GM18502 (cell line): ENCODE measurements around the gene ILDR1.
"Not testable (repeated sequence)": the region's sequence is repeated elsewhere in the genome, so short reads cannot be mapped to it uniquely, and the experiment has no call there.

Experiments
- ATAC-seq: cut with Tn5 transposase; IDR thresholded peaks from one replicate; pipeline ENCODE4 v1.9.1; 2021; ENCODE audit warnings: mild to moderate bottlenecking; ENCODE audit not compliant: unreplicated experiment, poor library complexity

The ILDR1 gene

DNA sequence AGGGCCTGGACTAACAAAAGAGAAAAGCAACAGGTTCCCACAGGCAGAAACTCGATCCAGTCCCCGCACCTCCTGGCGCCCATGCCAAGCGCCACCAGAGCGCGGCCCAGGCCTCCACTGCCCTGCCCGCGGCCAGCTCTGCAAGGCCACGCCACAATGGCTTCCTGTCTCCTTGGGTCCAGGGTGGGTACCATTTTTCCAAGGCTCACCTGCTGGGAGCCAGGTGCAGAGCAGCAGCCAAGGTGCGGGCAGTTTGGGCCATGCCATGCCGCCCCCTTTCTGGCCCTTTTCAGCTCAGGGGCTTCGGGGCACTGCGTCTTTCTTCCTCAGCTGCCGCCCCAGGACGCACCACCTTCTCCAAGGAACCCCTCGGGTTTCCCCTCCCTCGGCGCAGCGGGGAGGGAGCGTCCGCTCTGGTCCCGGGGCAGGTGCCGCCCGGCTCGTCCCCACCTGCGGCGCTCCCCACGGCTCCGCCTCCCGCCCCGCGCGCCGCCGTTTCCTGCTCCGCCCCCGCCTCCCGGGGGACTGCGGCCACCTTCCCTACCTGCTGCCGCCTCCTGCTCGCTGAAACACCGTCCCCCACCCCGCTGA is at the start of gene ILDR1:
ILDR1 (minus strand) TSS at position 437 of the 591 bp plus-strand sequence; CDS start at position 267, 170 bp downstream.
- peak; percentile 45 for ATAC-seq

DNA sequence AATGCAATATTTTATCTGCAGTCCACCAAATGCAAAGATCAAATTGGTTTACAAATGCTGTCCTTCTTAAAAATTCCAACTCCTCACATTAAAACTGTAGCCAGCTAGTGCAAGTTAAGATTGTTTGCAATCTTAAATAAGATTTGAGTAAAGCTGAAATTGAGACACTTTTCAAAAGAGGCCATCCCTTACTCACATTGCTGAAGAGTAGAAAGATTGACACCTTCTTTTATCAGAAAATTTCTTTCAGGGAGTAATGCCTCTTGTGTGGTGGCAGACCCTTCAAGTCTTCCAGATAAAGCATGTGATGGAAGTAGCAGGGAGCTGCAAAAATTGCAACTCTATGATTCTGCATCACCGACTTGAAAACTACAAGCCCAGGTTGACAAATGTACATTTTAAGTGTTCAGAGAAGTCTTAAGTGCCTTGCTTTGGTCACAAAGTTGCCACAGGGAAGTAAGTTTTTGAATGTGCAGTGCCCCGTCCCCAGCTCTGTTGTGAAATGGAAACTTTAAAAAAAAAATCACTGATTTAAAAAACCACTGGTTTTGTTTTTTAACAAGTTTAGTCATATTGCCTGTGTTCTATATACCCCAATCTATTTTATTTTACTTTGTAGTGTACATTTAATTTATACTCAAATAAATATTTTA is 45.7 kb upstream of the ILDR1 start:
- peak; percentile 49 for ATAC-seq

DNA sequence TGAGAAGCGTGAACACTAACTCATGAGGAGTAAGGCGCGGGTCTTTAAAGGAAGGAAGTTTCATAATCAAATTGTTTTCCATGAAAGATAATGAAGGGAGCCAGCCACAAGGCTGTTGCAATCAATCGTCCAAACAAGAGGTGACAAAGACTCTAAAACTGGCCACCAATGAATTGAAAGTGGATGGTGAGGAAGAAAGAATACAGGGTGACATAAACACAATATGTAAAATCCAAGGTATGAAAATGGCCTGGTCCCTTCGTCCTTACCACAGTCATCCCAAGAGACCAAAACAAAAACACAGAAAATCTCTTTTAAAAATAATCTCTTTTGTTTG is 45.1 kb upstream of the ILDR1 start:
- ATAC-seq: peak; percentile 61

DNA sequence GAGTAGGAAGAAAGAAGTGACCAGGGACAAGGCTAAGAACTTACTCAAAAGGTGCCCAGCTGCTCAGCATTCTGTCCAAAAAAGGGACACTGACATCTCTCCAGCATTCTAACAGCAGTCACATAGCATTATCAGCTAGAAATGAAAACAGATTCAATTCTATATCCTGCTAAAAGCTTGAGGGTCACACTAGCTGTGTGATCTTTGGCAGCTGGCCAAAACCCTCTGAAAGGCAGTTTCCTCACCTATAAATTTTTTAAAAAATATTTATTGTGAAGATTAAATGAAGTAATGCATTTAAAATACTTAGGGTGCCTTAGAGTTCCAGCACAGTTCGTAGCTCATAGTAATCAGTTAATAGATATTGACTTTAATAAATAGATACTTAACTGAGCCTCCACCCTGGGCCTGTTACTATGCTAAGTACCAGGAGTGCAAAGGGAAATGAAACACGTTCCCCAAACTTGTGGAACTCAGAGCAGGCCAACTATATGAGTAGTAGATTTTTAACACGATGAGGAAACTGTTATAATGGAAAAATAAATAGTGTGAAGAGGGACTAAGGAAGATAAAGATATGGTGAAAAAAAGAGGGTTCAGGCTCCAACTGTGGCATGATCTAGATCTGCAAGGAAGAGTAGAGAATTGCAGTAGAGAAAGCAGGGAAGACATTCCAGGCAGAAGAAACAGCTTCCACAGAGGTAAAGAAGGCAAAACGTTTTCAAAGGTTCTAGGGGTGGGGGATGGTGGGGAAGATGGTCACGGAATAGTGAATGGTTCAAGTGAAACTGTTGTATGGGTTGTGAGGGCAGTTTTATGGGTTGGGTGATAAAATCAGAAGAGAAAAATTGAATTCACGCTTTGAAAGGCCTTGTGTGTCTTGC is 44.5 kb upstream of the ILDR1 start:
- ATAC-seq: peak; percentile 20

DNA sequence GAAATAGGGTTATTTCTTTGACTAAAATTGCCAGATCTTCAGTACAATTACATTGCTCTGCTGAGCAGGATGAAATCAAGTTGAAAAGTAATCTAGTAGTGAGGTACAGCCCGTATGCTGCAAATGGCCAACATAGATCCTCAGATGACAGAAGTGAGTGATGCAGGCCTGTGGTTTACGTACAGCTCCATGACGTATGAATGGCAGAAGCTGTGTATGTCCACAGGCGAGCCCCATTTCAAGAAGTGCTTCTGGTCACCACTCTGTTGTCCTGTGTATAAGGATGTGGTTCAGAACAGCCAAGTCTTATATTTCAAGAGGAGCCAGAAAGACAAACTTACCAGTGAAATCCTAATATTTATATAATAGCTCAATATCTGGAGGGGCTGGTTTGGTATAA is 42.3 kb upstream of the ILDR1 start:
- ATAC-seq: no peak

DNA sequence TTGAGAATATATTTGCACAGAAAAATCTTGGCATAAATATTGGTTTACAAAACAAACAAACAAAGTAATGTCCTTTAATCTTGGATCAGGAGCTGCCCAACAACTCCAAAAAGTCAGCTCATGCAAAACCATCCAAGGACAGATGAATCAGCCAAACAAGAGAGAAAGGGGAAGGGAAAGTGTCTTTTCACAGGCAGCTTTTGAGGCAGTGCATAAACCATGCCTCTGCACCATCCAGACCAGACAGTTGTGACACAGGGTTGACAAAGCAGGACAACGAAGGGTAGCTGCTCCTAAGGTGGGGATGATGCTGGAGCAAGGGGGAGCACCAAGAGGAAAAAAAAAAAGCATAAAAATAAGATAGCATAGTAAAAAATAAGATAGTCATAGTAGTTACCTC is 41.9 kb upstream of the ILDR1 start:
- no peak for ATAC-seq

DNA sequence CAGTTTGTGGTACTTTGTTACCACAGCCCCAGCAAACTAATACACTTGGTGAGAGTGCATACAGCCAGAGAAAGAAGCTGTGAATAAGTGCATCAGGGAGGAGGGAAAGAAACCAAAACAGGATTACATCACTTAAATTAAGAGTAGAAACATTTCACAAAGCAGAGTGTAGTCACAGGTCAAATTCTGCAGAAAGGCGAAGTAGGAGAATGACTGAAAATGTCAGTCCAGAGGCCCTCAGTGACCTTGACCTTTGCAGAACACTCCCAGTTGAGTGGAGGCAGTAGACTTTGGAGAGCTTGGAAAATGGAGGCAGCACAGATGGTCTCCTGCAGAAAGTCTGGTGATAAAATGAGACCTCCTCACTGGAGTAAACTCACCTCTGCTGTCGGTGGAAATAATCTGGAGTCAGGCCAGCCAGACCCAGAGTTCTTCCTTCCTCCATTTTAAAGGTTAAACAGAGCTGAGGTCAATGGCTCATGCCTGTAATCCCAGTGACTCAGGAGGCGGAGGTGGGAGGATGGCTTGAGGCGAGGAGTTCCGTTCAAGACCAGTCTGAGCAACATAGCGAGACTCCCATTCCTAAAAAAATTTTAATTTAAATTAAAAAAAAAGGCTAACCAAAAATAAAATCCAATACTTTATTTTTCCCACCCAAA is 38.1 kb upstream of the ILDR1 start:
- no peak for ATAC-seq

DNA sequence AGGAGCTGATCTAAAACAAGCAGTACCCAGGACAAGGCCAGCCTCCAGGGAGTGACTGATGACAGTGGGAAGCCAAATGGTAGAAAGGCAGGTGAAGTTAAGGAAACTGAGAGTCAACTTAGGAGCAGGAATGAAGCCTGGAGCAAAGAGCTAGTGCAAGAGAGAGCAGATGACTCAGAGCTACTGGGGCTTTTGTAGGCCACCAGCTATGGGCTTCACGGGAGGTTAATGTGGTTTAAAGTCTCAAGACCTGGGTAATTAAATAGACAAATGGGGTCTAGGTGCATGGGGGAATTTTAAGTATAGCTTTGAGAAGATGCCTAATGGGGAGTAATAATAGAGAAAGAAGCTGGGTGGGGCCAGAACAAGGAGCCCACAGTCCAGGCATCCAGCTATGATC is 36.2 kb upstream of the ILDR1 start:
- ATAC-seq: no peak

DNA sequence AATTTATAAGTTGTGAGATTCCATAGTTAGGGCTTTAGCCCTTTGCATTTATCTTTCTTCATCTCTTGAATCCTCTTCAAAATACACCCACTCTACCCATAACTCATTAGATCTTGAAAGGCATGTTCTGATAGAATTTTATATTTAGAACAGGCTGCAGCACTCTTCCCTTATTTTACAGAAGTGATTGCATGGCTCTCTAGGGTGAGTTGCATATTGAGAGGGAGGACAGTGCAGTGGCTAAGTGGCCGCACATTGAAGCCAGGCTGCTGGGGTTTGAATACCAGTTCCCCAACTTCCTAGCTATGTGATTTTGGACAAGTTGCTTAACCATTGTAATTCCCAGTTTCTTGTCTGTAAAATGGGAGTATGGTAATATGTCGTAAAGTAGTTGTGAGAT is 35.6 kb upstream of the ILDR1 start:
- ATAC-seq: no peak

DNA sequence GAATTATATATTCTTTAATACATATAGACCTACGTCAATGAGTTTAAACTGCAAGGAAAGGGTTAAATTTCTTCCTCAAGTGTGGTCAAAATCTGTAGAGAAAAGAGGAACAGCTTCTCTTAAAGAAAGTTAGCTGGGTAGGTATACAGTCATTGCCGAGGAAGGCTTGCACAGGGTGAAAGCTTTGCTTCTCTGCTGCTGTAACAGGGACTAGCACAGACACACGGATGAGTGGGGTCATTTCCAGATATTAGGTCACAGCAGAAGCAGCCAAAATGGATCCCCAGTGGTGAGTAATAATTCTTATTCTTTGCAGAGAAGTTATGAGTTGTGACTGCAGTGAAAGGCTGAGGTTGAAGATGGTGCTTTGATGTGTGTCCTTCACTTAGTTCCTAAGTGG is 33.2 kb upstream of the ILDR1 start, which contains the start of gene CD86:
CD86 (plus strand) TSS at position 148 of the 400 bp plus-strand sequence; CDS start at position 276, 128 bp downstream.
- peak; percentile 98 for ATAC-seq

DNA sequence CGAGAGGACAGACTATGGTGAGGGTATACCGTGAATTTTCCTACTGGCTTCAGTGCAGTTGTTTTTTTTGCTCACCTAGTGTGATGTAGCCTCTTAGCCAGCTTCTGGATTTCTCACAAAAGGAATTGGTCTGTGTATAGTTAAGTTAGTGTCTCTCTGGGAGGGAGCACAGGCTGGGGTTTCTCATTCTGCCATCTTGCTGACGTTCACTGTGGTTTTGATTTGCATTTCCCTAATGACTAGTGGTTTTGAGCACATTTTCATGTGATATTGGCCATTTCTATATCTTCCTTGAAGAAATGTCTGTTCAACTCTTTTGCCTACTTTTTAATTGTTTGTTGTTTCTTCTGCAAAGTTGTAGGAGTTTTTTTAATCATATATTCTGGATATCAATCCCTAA is 30.9 kb upstream of the ILDR1 start:
- ATAC-seq: peak; percentile 49

DNA sequence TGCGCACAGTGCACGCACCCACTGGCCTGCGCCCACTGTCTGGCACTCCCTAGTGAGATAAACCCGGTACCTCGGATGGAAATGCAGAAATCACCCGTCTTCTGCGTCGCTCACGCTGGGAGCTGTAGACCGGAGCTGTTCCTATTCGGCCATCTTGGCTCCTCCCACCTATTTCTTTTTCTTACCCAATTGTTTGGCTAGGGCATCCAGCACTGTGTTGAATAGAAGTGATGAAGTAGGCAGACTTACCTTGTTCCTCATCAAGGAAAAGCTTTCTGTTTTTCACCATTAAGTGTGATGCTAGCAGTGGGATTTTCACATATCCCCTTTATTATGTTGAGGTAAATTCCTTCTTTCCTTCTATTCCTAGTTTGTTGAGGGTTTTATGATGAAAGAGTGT is 25.7 kb upstream of the ILDR1 start:
- ATAC-seq: not testable (repeated sequence)

DNA sequence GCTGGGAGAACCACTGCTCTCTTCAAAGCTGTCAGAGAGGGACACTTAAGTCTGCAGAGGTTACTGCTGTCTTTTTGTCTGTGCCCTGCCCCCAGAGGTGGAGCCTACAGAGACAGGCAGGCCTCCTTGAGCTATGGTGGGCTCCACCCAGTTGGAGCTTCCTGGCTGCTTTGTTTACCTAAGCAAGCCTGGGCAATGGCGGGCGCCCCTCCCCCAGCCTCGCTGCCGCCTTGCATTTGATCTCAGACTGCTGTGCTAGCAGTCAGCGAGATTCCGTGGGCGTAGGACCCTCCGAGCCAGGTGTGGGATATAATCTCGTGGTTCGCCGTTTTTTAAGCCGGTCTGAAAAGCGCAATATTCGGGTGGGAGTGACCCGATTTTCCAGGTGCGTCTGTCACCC is 25.2 kb upstream of the ILDR1 start:
- ATAC-seq: not testable (repeated sequence)

DNA sequence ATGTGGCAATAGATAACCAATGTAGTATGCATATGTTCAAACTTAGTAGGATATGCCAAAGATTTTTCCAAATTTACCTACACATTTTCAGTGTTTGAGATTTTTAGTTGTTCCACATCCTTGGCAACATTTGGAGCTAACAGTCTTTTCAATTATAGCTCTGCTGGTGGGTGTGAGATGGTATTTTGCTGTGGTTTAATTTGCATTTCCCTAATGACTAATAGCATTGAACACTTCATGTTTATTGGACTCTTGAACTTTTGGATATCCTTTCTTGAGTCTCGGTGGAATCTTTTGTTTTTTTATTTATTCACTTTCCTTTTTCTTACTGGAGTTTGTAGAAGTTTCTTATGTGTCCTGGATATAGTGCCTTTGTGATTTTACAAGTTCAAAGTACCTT is 11.0 kb upstream of the ILDR1 start:
- no peak for ATAC-seq

DNA sequence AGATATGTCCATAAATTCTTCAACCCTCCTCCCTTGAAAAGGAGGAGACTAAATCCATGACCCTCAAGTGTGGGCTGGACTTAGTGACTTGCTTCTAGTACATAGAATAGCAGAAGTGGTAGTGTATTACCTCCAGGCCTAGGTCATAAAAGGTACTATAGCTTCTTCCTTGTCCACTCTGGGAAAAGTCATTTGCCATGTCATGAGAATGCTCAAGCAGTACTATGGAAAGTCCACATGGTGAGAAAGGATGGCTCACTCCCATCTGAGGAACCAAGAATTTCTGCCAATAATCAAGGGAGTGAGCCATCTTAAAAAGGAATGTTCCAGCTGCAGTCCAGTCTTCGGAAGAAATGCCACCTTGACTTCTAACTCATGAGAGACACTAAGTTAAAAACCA is 10.5 kb upstream of the ILDR1 start:
- no peak for ATAC-seq

DNA sequence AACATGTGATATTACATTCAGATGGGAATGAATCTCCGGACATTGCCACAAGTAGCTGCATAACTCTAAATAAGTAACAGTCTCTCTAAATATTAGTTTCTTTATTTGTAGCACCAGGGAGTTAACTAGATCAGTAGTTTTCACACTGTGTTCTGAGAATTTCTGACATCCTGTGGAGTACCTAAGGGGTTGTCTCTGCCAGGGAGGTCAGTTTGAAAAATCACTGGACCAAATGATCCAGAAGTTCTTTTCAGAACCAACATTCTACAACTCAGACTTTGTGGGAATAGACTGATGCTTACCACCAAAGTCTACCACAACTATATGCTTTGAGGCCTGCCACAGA is 9.0 kb upstream of the ILDR1 start:
- peak; percentile 36 for ATAC-seq

DNA sequence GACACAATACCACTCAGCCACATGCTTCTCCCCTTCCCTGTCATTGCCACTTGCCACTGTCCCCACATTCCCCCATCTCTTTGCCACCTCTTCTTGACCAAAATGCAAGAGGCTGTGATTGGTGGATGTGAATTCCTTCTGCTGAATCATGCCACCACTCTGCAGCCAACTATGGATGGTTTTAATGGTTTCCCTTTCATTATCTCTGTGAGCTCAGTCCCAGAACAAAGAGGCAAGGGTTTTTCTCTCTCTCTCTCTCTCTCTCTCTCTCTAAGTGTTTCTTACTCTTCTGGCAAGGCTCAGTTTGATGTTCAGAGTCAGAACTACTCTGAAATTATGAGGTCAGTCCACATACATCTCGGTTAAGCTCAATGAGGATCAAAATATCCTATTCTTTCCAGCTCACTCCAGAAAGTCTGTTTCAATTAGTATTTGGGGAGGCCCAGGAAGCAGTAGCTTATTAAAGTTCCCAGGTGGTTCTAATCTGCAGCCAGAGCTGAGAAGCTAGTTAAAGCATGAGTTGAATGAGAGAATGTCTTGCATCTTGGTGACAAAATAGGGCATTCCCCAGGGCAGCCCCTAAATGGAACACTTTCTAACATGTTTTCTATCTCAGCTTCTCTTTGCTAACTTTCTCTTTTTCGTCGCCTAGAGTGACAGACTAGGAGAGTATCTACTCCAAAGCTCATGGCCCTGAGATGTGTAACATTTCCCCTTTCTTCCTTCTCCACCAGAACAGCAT is 8.5 kb upstream of the ILDR1 start:
- ATAC-seq: peak; percentile 72

DNA sequence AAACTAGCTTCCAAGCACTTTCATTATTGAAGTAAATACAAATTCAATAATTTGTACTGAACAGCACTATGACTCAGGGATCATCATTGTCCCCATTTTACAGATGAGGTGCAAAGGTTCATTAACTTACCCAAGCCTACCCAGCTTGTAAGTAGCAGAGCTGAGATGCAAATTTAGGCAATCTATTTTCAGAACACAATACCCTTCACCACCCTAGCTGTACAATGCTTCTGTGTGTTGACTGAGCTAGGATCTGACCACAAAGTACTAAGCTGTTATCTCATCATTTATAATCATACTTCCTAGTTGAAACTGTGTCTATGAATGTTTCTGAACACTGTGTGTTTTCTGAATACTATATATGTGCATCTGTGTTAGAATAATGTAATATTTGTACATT is 3.2 kb upstream of the ILDR1 start:
- peak; percentile 85 for ATAC-seq

DNA sequence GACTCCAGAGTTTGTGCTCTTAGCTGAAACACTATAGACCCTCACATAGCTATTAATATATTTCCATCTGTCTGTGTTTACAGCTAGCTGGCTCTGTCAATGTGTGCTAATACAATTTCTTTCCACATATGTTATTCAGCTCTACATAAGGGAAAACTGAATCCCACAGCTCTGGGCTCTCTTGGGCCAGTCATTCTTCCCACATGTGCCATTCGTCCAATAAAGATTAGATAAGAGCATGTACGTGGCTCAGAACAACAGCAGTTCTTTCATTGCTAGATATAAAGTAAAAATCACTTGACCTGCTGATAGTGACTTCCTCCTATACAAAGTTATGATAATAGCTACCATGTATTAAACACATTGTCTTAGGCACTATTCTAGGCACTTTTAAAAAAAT is 2.8 kb upstream of the ILDR1 start:
- no peak for ATAC-seq

DNA sequence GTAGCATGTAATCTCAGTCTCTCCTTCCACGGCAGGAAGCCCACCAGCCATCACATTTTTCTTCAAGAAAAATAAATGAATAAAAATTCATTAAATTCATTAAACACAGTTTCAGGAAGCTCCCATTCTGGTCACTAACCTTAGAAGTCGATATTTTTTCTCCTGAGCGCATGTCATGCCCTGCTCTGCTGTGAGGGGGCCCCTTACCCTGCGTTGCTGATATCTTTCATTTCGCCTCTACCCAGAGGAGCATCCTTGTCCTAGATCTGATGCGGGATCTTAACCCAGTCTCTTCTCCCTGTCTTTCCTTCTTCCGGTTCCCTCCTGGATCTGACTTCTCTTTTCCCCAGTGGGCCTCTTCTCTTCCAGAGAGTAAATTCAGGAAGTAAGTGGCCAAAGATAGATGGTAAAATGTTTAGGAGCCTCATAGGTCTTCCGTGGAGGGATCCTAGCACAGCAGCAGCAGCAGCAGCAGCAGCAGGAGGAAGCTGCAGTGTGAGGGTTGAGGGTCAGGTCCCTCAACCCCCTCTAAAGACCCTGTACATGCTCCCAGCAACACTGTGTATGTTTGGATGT is 1.4 kb upstream of the ILDR1 start:
- no peak for ATAC-seq
